Activated CD8-positive, alpha-beta memory T cell treated with anti-CD3 and anti-CD28 coated beads, Interleukin-2, amount 50 U/mL, for 1 hour (primary cell): ENCODE data around the gene CYP2C19.
"Not testable (repeated sequence)": the region's sequence is repeated elsewhere in the genome, so short reads cannot be mapped to it uniquely, and the experiment has no call there.

Experiments
- DNase-seq: peaks from one replicate; pipeline ENCODE4 v3.0.0-alpha.2; 2020; ENCODE audit errors: extremely low read depth

Gene CYP2C19

DNA sequence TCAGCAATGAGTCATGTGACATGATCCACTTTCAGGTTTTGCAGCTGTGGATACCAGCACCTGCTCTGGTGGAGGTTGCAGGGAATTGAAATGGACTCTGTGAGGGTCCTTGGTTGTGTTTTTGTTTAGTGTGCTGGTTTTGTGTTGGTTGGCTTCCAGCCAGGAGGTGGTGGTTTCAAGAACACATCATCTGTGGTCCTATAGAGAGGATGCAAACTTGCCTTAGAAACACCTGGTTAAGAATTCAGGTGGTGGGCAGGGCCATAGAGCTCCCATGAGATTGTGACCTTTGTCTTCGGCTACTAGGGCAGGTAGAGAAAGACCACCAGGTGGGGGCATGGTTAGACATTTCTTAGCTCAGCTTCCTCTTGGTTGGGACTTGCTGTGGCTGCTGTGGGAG, 116.7 kb downstream of the CYP2C19 start:
- no peak for DNase-seq

DNA sequence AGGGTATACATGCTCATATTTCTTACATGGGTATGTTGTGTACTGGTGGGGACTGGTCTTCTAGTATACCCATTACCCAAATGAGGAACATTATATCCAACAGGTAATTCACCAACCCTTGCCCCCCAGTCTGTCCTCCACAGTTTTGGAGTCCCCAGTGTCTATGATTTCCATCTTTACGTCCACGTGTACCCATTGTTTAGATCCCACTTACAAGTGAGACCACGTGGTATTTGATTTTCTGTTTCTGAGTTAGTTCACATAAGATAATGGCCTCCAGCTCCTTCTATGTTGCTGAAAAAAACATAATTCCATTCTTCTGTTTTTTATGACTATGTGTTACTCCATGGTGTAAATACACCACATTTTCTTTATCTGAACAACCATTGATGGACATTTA, 126.6 kb downstream of the CYP2C19 start:
- no peak for DNase-seq

- DNase-seq = no peak
These were observed 128.0 kb downstream of the CYP2C19 start for GRCh38 chr10:94890264-94891022.

- DNase-seq = not testable (repeated sequence)
These were observed 135.9 kb downstream of the CYP2C19 start for GRCh38 chr10:94898414-94898813.

GRCh38 chr10:94902080-94902479, 139.6 kb downstream of the CYP2C19 start:
- DNase-seq = no peak

- no peak for DNase-seq
These were observed 140.1 kb downstream of the CYP2C19 start for GRCh38 chr10:94902570-94902969.
